Natural killer cell (primary cell): ENCODE measurements around the gene BICDL1. TPM values are rescaled to one million over a fixed set of nuclear protein-coding genes. Genes with fewer than 3 reads are reported as not detected.

Source experiments
- ATAC-seq, 3 donors: fragments of 150-1000 bp in 2 of 3; fragments of 200-7000 bp in 1 of 3; cut with Tn5 transposase; 1 replicate in 1 of 3; 2 replicates in 2 of 3; pipeline ENCODE4 v1.10.0; 2021; ENCODE audit warnings: mild to moderate bottlenecking in 2 of 3, moderate library complexity in 2 of 3
- DNase-seq, 2 donors: peaks; one replicate each; pipeline versions ENCODE4 v3.0.0 to v3.0.0-alpha.2; 2013 to 2021; ENCODE audit warnings: mixed read lengths in 1 of 2
- H3K27ac ChIP-seq: one replicate; pipeline ENCODE4 v1.5.1; 2013; ENCODE audit warnings: mild to moderate bottlenecking, low read length
- H3K27me3 ChIP-seq: one replicate; pipeline ENCODE4 v1.6.1; 2013; ENCODE audit warnings: low read length; ENCODE audit not compliant: control insufficient read depth, insufficient read depth
- H3K36me3 ChIP-seq: one replicate; pipeline ENCODE4 v1.6.1; 2013; ENCODE audit warnings: low read length; ENCODE audit not compliant: control insufficient read depth, insufficient read depth
- H3K4me1 ChIP-seq: one replicate; pipeline ENCODE4 v1.6.1; 2013; ENCODE audit warnings: low read length; ENCODE audit not compliant: control insufficient read depth, insufficient read depth
- H3K4me3 ChIP-seq: one replicate; pipeline ENCODE4 v1.5.1; 2013; ENCODE audit warnings: low read length
- H3K9me3 ChIP-seq: one replicate; pipeline ENCODE4 v1.6.1; 2013; ENCODE audit warnings: low read length; ENCODE audit not compliant: control insufficient read depth, insufficient read depth
- H3K27ac Mint-ChIP-seq, 2 donors: one replicate each; pipeline ENCODE4 v1.8.0; 2022; ENCODE audit warnings: mild to moderate bottlenecking in 2 of 2, mixed read lengths in 2 of 2, moderate library complexity in 1 of 2
- H3K27me3 Mint-ChIP-seq, 2 donors: one replicate each; pipeline ENCODE4 v1.8.0; 2022; ENCODE audit warnings: low read depth in 2 of 2, mixed read lengths in 2 of 2
- H3K36me3 Mint-ChIP-seq: one replicate; pipeline ENCODE4 v1.8.0; 2022; ENCODE audit warnings: mixed read lengths
- H3K4me1 Mint-ChIP-seq, 2 donors: one replicate each; pipeline ENCODE4 v1.8.0; 2022; ENCODE audit warnings: mixed read lengths in 2 of 2
- H3K4me3 Mint-ChIP-seq: one replicate; pipeline ENCODE4 v1.8.0; 2022; ENCODE audit warnings: mild to moderate bottlenecking, moderate library complexity, mixed read lengths
- H3K9me3 Mint-ChIP-seq, 2 donors: one replicate each; pipeline ENCODE4 v1.8.0; 2022; ENCODE audit warnings: mixed read lengths in 2 of 2
- CTCF ChIP-seq: fragments of 200-600 bp; IDR thresholded peaks from one replicate; pipeline ENCODE4 v1.8.0; 2022; ENCODE audit warnings: antibody characterized with exemption
- WGBS: methylation state at CpG from one replicate; pipeline ENCODE4 v1.1.7; 2013; ENCODE audit warnings: missing lambda C conversion rate; ENCODE audit not compliant: insufficient coverage; 5-methylcytosine and 5-hydroxymethylcytosine counted together
- intact Hi-C: fragments of 100-400 bp; cut with micrococcal nuclease; formaldehyde crosslinking; loops from one replicate; pipeline ENCODE4 v1.14.2; 2022
- total RNA-seq, 4 donors: library from RNA; stranded (reverse); fragments of 120-200 nt in 1 of 4; gene quantifications; one replicate each; pipeline versions ENCODE4 v1.2.3 to v1.2.4, GENCODE V29; 2013 to 2022

Gene BICDL1
- total RNA-seq, 3 donors from 2014 or later (not counting 1 experiment from before 2014, with no cell fraction given), result 29.3 to 37.1 (median 34.3) TPM

GRCh38 chr12:120032242-120032641 is 43.2 kb downstream of the BICDL1 start:
- intact Hi-C loops, result no loop called here
- no peaks in the 10 kb centered on the region for H3K36me3 Mint-ChIP-seq
- Histone ChIP-seq H3K27me3 (no peaks in the 10 kb centered on the region), H3K4me3 (no peak overlapping the region), H3K4me1 (peaks cover 3% of the 10 kb centered on the region), H3K9me3 (no peaks in the 10 kb centered on the region), H3K27ac (no peak overlapping the region), H3K36me3 (no peaks in the 10 kb centered on the region)
- no peak overlapping the region for H3K27ac Mint-ChIP-seq
- DNase-seq, result no peak
- no peaks in the 10 kb centered on the region for H3K27me3 Mint-ChIP-seq
- TF ChIP-seq CTCF, result no peak
- no peaks in the 10 kb centered on the region for H3K9me3 Mint-ChIP-seq
- H3K4me1 Mint-ChIP-seq, result peaks cover 0 to 14% of the 10 kb centered on the region in 2 donors
- no peak overlapping the region for H3K4me3 Mint-ChIP-seq
- no peak for ATAC-seq

GRCh38 chr12:120037851-120038250 is 48.8 kb downstream of the BICDL1 start:
- H3K9me3 Mint-ChIP-seq, result no peaks in the 10 kb centered on the region
- no peak overlapping the region for H3K4me3 Mint-ChIP-seq
- H3K27me3 Mint-ChIP-seq, result no peaks in the 10 kb centered on the region
- H3K4me1 Mint-ChIP-seq, result no peaks in the 10 kb centered on the region
- Histone ChIP-seq H3K9me3 (no peaks in the 10 kb centered on the region), H3K27me3 (no peaks in the 10 kb centered on the region), H3K4me3 (no peak overlapping the region), H3K4me1 (no peaks in the 10 kb centered on the region), H3K27ac (no peak overlapping the region), H3K36me3 (no peaks in the 10 kb centered on the region)
- DNase-seq (no peak), ATAC-seq (no peak)
- no peaks in the 10 kb centered on the region for H3K36me3 Mint-ChIP-seq
- H3K27ac Mint-ChIP-seq, result no peak overlapping the region
- no peak for TF ChIP-seq CTCF
- WGBS, result 96% methylated on average over 2 of the region's 2 CpGs
- intact Hi-C loops, result no loop called here

DNA sequence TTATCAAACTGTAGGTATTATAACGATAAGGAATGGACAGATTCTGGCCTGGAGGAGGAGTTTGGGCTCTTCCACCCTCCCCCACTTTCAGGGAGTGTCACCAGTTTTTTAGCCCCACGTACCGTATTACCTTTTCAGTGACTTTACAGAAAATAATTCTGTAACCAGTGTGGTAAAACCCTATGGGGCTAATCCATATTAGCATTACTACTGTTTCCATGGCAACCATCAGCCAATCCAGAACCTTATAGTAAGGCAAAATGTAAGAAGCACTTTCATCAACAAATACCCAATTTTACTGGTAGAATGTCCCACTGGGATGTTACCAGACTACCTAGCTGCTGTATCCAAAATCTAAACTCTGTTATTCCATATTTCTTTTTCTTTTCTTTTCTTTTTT is 50.7 kb downstream of the BICDL1 start:
- H3K27me3 Mint-ChIP-seq, result no peaks in the 10 kb centered on the region

More for the DNA sequence above, 50.7 kb downstream of the BICDL1 start:
- no peak overlapping the region for H3K27ac Mint-ChIP-seq
- Histone ChIP-seq H3K27me3 (no peaks in the 10 kb centered on the region), H3K4me3 (no peak overlapping the region), H3K27ac (no peak overlapping the region), H3K4me1 (no peaks in the 10 kb centered on the region), H3K9me3 (no peaks in the 10 kb centered on the region), H3K36me3 (no peaks in the 10 kb centered on the region)
- no peak for TF ChIP-seq CTCF
- H3K4me1 Mint-ChIP-seq, result no peaks in the 10 kb centered on the region
- no peak overlapping the region for H3K4me3 Mint-ChIP-seq
- intact Hi-C loops, result no loop called here
- 97% methylated on average over 2 of the region's 3 CpGs for WGBS
- H3K9me3 Mint-ChIP-seq, result no peaks in the 10 kb centered on the region
- no peak for ATAC-seq
- DNase-seq, result no peak
- no peaks in the 10 kb centered on the region for H3K36me3 Mint-ChIP-seq
